Panc1 (cell line): ENCODE measurements around the gene AHI1. TPM values are rescaled to one million over a fixed set of nuclear protein-coding genes. Genes with fewer than 3 reads are reported as not detected.

Experiments used
- ATAC-seq: fragments of 200-7000 bp; cut with Tn5 transposase; 2 replicates; pipeline ENCODE4 v1.9.1; 2020; ENCODE audit warnings: mild to moderate bottlenecking, moderate library complexity
- BruUV-seq: library from RNA; stranded (reverse); fragments of 400-500 nt; replicated peaks from 2 replicates; lab custom pipeline; 2021; lab: Mats Ljungman, UMichigan
- CTCF ChIA-PET: fragments of 300-600 bp; sonication (Branson Sonifier 250); formaldehyde crosslinking; loops from one replicate; lab custom pipeline; 2022; ENCODE audit warnings: antibody characterized with exemption; lab: Charles Lee
- POLR2A ChIA-PET: fragments of 300-600 bp; sonication (Branson Sonifier 250); formaldehyde crosslinking; loops from one replicate; lab custom pipeline; 2022; ENCODE audit warnings: antibody characterized with exemption; lab: Charles Lee
- DNase-seq: peaks from one replicate; pipeline ENCODE4 v3.0.0-alpha.2; 2010; ENCODE audit warnings: low read depth, low spot score
- H3K27ac ChIP-seq: 2 replicates; pipeline ENCODE4 v1.5.1; 2011; ENCODE audit warnings: mild to moderate bottlenecking, low read length, inconsistent platforms
- H3K27me3 ChIP-seq: fragments of 200-500 bp; sonication (Bioruptor generic); 2 replicates; pipeline ENCODE4 v1.6.0; 2014; ENCODE audit warnings: low read length, inconsistent platforms; ENCODE audit not compliant: control insufficient read depth, insufficient read depth
- H3K36me3 ChIP-seq: fragments of 200-500 bp; sonication (Bioruptor generic); 2 replicates; pipeline ENCODE4 v1.5.1; 2014; ENCODE audit warnings: inconsistent platforms, mild to moderate bottlenecking, low read length, moderate library complexity; ENCODE audit not compliant: control insufficient read depth, insufficient read depth
- H3K4me1 ChIP-seq: 2 replicates; pipeline ENCODE4 v1.5.1; 2011; ENCODE audit warnings: inconsistent platforms, mild to moderate bottlenecking, low read length, moderate library complexity; ENCODE audit not compliant: control insufficient read depth, insufficient read depth
- H3K4me3 ChIP-seq, 2 experiments: 2 replicates each; pipeline ENCODE4 v1.5.1; 2011 to 2012; ENCODE audit warnings: low read depth in 2 of 2, low read length in 2 of 2, mild to moderate bottlenecking in 2 of 2, inconsistent platforms in 1 of 2, moderate library complexity in 1 of 2
- H3K9me3 ChIP-seq: fragments of 200-500 bp; sonication (Bioruptor generic); 2 replicates; pipeline ENCODE4 v1.5.1; 2014; ENCODE audit warnings: low read depth, mild to moderate bottlenecking, inconsistent platforms, low read length, moderate library complexity; ENCODE audit not compliant: control insufficient read depth, insufficient read depth
- POLR2AphosphoS5 ChIP-seq: IDR thresholded peaks from 2 replicates; pipeline ENCODE4 v1.6.1; 2012; ENCODE audit warnings: mild to moderate bottlenecking, low read depth, low read length, moderate library complexity
- SIN3A ChIP-seq: IDR thresholded peaks from 2 replicates; pipeline ENCODE4 v1.6.1; 2012; ENCODE audit warnings: low read depth, mild to moderate bottlenecking, low read length, moderate library complexity, borderline replicate concordance; ENCODE audit not compliant: insufficient read depth
- TCF7L2 ChIP-seq: IDR thresholded peaks from 2 replicates; pipeline ENCODE4 v1.6.1; 2011; ENCODE audit warnings: mild to moderate bottlenecking, low read depth, low read length, inconsistent platforms
- in situ Hi-C: cut with HindIII; loops from 2 replicates; pipeline ENCODE4 v1.10.0; 2016; ENCODE audit warnings: low sequenced_read_pairs, low pct_unique_long_range_greater_than_20kb
- intact Hi-C: fragments of 100-400 bp; cut with micrococcal nuclease; formaldehyde crosslinking; loops from one replicate; pipeline ENCODE4 v1.10.0; 2022; ENCODE audit not compliant: unreplicated experiment
- total RNA-seq: library from RNA; stranded (reverse); gene quantifications from one replicate; pipeline ENCODE4 v1.2.1, GENCODE V29; 2021; ENCODE audit not compliant: unreplicated experiment
- TF ChIP-seq, protein P1 (sequence below), 2 experiments: IDR thresholded peaks; 2 replicates each; pipeline ENCODE4 v1.6.1; 2011 to 2012; ENCODE audit warnings: low read depth in 2 of 2, control low read depth in 1 of 2, low read length in 1 of 2, mild to moderate bottlenecking in 1 of 2, moderate library complexity in 1 of 2; ENCODE audit not compliant: insufficient read depth in 1 of 2
- TF ChIP-seq, protein P2 (sequence below): fragments of 450-650 bp; IDR thresholded peaks from 2 replicates; pipeline ENCODE4 v1.5.1; 2017; ENCODE audit warnings: mild to moderate bottlenecking

The AHI1 gene
- total RNA-seq, 1 experiment from 2014 or later: 22.3 TPM

DNA sequence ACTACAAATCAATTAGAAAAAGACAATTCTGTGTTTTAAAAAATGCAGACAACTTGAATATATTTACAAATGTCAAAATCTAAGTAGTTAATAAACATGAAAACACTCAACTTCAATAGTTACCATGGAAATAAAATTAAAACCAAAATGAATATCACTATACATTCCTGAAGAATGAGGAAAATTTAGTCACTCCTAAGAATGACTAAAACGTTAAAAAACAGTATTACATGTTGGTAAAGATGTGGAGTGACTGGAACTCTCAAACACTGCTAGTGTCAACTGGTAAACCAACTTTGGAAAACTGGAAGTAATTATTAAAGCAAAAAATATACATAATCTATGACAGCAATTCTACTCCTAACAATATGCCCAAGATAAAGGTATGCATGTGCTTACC lies 36.3 kb downstream of the AHI1 start:
- in situ Hi-C loops: no loop called here
- no peak for ATAC-seq

DNA sequence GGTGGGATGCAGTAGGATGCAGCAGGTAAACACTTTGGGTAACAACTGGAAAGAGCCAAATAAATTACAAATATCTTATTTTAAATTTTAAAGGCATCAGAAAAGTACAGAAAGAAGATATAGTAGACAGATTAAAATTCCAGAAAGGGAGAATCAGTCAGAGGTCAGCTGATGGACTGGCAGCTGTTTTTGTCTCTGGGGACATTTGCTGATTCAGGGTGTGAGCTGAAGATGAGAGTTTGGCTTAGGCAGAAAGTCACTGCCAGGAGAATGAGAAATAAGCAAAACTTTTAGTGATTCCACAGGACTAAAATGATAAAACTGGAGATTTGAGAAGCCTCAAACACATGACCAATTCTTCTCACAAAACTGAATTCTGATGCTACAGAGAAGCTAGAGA lies 39.5 kb downstream of the AHI1 start:
- TF ChIP-seq, protein P1, sequence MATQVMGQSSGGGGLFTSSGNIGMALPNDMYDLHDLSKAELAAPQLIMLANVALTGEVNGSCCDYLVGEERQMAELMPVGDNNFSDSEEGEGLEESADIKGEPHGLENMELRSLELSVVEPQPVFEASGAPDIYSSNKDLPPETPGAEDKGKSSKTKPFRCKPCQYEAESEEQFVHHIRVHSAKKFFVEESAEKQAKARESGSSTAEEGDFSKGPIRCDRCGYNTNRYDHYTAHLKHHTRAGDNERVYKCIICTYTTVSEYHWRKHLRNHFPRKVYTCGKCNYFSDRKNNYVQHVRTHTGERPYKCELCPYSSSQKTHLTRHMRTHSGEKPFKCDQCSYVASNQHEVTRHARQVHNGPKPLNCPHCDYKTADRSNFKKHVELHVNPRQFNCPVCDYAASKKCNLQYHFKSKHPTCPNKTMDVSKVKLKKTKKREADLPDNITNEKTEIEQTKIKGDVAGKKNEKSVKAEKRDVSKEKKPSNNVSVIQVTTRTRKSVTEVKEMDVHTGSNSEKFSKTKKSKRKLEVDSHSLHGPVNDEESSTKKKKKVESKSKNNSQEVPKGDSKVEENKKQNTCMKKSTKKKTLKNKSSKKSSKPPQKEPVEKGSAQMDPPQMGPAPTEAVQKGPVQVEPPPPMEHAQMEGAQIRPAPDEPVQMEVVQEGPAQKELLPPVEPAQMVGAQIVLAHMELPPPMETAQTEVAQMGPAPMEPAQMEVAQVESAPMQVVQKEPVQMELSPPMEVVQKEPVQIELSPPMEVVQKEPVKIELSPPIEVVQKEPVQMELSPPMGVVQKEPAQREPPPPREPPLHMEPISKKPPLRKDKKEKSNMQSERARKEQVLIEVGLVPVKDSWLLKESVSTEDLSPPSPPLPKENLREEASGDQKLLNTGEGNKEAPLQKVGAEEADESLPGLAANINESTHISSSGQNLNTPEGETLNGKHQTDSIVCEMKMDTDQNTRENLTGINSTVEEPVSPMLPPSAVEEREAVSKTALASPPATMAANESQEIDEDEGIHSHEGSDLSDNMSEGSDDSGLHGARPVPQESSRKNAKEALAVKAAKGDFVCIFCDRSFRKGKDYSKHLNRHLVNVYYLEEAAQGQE (IDR thresholded peaks at IDR 0.05; ENCODE audit: insufficient read depth in 1 of 2, low read depth in 2 of 2, low read length in 1 of 2): no peak
- TF ChIP-seq POLR2AphosphoS5: no peak
- no peak for TF ChIP-seq SIN3A
- TF ChIP-seq, protein P2, sequence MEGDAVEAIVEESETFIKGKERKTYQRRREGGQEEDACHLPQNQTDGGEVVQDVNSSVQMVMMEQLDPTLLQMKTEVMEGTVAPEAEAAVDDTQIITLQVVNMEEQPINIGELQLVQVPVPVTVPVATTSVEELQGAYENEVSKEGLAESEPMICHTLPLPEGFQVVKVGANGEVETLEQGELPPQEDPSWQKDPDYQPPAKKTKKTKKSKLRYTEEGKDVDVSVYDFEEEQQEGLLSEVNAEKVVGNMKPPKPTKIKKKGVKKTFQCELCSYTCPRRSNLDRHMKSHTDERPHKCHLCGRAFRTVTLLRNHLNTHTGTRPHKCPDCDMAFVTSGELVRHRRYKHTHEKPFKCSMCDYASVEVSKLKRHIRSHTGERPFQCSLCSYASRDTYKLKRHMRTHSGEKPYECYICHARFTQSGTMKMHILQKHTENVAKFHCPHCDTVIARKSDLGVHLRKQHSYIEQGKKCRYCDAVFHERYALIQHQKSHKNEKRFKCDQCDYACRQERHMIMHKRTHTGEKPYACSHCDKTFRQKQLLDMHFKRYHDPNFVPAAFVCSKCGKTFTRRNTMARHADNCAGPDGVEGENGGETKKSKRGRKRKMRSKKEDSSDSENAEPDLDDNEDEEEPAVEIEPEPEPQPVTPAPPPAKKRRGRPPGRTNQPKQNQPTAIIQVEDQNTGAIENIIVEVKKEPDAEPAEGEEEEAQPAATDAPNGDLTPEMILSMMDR: no peak
- no peak for TF ChIP-seq TCF7L2
- BruUV-seq: no TSS peak
- intact Hi-C loops (no loop called here), in situ Hi-C loops (no loop called here)
- Histone ChIP-seq H3K9me3 (no peaks in the 10 kb centered on the region), H3K36me3 (peaks cover 6% of the 10 kb centered on the region; the same call in 1 of the 2 replicates), H3K4me1 (no peaks in the 10 kb centered on the region), H3K27ac (no peak overlapping the region), H3K4me3 (no peak overlapping the region), H3K27me3 (no peaks in the 10 kb centered on the region)
- ChIA-PET POLR2A (no interaction called here), CTCF (no interaction called here)
- ATAC-seq (no peak), DNase-seq (no peak)

More for the DNA sequence above, 36.3 kb downstream of the AHI1 start:
- H3K9me3 ChIP-seq: no peaks in the 10 kb centered on the region
- ChIA-PET CTCF (no interaction called here), POLR2A (no interaction called here)
- H3K4me3 ChIP-seq: no peak overlapping the region
- DNase-seq: no peak
- TF ChIP-seq TCF7L2 (no peak), SIN3A (no peak), POLR2AphosphoS5 (no peak)
- TF ChIP-seq, protein P1 (IDR thresholded peaks at IDR 0.05; ENCODE audit: insufficient read depth in 1 of 2, low read depth in 2 of 2, low read length in 1 of 2): no peak
- TF ChIP-seq, protein P2: no peak
- intact Hi-C loops: no loop called here
- H3K27me3 ChIP-seq: no peaks in the 10 kb centered on the region
- no peak overlapping the region for H3K27ac ChIP-seq
- H3K36me3 ChIP-seq: peaks cover 11% of the 10 kb centered on the region
- no TSS peak for BruUV-seq
- no peaks in the 10 kb centered on the region for H3K4me1 ChIP-seq
